Uterus (tissue), 2 donors: ENCODE data around the gene KCNJ4.

Experiments used
- CTCF ChIP-seq, 4 experiments: fragments of 200-600 bp in 2 of 4; fragments of 450-650 bp in 2 of 4; sonication (generic) in 2 of 4; IDR thresholded peaks; one replicate each; pipeline ENCODE4 v1.5.1; 2016 to 2019; ENCODE audit warnings: antibody characterized with exemption in 4 of 4, mild to moderate bottlenecking in 2 of 4, moderate library complexity in 1 of 4
- POLR2A ChIP-seq, 2 donors: fragments of 450-650 bp; IDR thresholded peaks; one replicate each; pipeline ENCODE4 v1.6.1; 2016; ENCODE audit warnings: antibody characterized with exemption in 2 of 2, mild to moderate bottlenecking in 1 of 2, moderate library complexity in 1 of 2

GRCh38 chr22:38479096-38479837, 24.3 kb upstream of the KCNJ4 start:
- TF ChIP-seq CTCF (IDR thresholded peaks at IDR 0.05) (no peak), POLR2A (IDR thresholded peaks at IDR 0.05) (no peak)
